Choroid plexus epithelial cell (primary cell): ENCODE results near the gene GPAT3.

Experiments used
- DNase-seq: peaks from one replicate; pipeline ENCODE4 v3.0.0-alpha.2; 2010; ENCODE audit warnings: low read depth
- H3K4me3 ChIP-seq: 2 replicates; pipeline ENCODE4 v1.5.1; 2011; ENCODE audit warnings: low read depth, mild to moderate bottlenecking, control low read depth, low read length, moderate library complexity
- CTCF ChIP-seq: conservative IDR thresholded peaks from 2 replicates; pipeline ENCODE4 v1.5.1; 2011; ENCODE audit warnings: low read depth, mild to moderate bottlenecking, control low read depth, inconsistent platforms, low read length, moderate library complexity

The GPAT3 gene

GRCh38 chr4:83599183-83599582 lies 63.3 kb downstream of the GPAT3 start:
- DNase-seq, result peak; percentile 73
- no peak for TF ChIP-seq CTCF
- no peak overlapping the region for H3K4me3 ChIP-seq

GRCh38 chr4:83603129-83603528 lies 67.2 kb downstream of the GPAT3 start:
- peak; percentile 79 for DNase-seq
- TF ChIP-seq CTCF, result no peak

GRCh38 chr4:83604321-83604720 lies 68.4 kb downstream of the GPAT3 start:
- no peak for TF ChIP-seq CTCF
- H3K4me3 ChIP-seq, result no peak overlapping the region
- no peak for DNase-seq

More at GRCh38 chr4:83603129-83603528, 67.2 kb downstream of the GPAT3 start:
- H3K4me3 ChIP-seq, result no peak overlapping the region

GRCh38 chr4:83605210-83605609 lies 69.3 kb downstream of the GPAT3 start:
- no peak for TF ChIP-seq CTCF
- DNase-seq, result no peak
- H3K4me3 ChIP-seq, result no peak overlapping the region

- no peak for TF ChIP-seq CTCF
These were observed 69.8 kb downstream of the GPAT3 start for GRCh38 chr4:83605744-83606172.

GRCh38 chr4:83606460-83606859 lies 70.6 kb downstream of the GPAT3 start:
- no peak overlapping the region for H3K4me3 ChIP-seq
- no peak for TF ChIP-seq CTCF
- DNase-seq, result no peak

More at GRCh38 chr4:83605744-83606172, 69.8 kb downstream of the GPAT3 start:
- DNase-seq, result no peak
- no peak overlapping the region for H3K4me3 ChIP-seq

- DNase-seq, result no peak
- TF ChIP-seq CTCF, result no peak
These were observed 71.0 kb downstream of the GPAT3 start for GRCh38 chr4:83606898-83607297.

More at GRCh38 chr4:83606898-83607297, 71.0 kb downstream of the GPAT3 start:
- H3K4me3 ChIP-seq, result no peak overlapping the region
